GM19099 (cell line): ENCODE results near the gene TSEN54.

ENCODE experiments used
- POLR2A ChIP-seq: IDR thresholded peaks from 3 replicates; pipeline ENCODE4 v1.6.1; 2011; ENCODE audit warnings: low read depth; ENCODE audit not compliant: insufficient read length; ENCODE audit errors: extremely low read depth

The TSEN54 gene

DNA sequence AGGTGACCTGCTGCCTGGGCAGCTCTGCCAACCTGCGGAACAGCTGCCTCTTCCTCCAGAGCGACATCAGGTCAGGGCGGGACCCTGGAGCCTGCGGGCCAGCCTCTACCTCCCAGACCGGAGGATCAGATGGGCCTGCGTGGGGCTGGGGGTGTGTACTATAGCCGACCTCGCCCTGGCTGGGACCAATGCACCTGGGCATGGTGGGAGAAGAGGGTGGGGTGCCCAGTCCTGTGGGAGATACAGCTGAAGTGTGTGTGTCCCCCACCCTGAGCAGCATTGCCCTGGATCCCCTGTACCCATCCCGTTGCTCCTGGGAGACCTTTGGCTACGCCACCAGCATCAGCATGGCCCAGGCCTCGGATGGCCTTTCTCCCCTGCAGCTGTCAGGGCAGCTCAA, 20.3 kb upstream of the TSEN54 start:
- no peak for TF ChIP-seq POLR2A

DNA sequence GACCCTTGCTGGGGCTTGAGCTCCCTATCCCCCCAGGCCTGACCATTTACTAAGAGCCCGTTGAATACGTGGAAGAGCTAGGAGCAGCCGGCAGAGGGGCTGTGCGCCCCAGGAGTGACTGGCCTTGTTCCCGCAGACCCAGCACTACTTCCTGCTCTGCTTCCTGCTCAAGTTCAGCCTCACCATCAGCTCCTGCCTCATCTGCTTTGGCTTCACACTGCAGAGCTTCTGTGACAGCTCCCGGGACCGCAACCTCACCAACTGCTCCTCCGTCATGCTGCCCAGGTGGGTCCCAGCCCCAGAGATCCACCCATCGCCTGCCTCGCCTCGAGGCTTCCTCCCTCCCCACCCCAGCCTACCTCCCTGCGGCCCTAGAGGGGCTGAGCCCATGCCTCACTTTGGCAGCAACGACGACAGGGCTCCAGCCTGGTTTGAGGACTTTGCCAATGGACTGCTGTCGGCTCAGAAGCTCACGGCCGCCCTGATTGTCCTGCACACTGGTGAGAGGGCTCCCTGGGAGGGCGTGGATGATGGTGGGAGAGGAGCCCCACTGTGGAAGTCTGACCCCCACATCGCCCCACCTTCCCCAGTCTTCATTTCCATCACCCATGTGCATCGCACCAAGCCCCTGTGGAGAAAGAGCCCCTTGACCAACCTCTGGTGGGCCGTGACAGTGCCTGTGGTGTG, 18.1 kb upstream of the TSEN54 start:
- no peak for TF ChIP-seq POLR2A

DNA sequence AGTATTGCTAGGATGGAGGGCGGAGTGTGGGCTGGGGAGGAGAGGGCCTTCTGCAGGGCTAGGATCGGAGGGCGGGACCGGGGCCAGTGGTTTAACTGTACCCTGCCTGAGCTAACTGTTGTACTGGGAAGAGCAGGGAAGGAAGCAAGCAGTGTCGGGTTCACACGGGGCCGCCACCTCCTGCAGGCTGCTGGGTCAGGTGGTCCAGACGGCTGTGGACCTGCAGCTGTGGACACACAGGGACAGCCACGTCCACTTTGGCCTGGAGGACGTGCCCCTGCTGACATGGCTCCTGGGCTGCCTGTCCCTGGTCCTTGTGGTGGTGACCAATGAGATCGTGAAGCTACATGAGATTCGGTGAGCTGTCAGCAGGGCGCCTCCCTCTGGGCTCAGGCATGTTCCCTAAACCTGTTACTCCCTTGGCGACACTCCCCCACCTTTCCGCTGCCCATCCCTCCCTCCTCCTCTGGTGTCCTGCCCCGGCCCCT, 17.6 kb upstream of the TSEN54 start:
- TF ChIP-seq POLR2A: no peak

DNA sequence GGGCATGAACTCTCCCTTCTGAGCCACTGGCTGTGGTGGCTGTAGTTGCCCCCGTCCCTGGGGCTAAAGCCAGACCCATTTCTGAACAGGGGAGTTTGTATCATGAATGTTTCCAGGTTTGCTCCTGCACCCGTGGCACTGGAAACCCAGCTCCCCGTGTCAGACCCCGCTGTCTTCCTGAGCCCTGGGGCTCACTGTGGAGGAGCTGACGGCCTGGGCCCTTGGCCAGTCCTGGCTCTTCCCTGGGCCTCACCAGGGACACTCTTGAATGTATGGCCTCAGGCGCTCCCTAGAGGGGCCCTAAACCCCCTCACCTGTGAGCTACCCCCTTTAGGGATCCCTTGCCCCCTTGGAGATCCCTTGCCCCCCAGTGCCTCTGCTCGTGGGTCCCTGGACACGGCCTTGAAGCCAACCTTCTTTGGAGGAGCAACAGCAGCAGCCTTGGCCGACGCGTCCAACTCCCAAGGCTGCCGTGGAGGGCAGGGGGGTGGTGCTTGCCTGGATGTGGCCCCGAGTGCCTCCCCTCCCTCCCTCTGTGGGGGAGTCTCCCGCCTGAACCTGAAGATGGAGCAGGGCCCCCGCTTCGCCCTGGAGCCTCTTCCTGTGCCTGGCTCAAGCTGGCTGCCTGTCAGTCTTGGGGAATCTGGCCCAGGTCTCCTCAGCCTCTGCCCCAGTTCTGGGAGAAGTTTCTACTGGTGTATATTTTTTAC, 16.9 kb upstream of the TSEN54 start:
- TF ChIP-seq POLR2A: no peak

DNA sequence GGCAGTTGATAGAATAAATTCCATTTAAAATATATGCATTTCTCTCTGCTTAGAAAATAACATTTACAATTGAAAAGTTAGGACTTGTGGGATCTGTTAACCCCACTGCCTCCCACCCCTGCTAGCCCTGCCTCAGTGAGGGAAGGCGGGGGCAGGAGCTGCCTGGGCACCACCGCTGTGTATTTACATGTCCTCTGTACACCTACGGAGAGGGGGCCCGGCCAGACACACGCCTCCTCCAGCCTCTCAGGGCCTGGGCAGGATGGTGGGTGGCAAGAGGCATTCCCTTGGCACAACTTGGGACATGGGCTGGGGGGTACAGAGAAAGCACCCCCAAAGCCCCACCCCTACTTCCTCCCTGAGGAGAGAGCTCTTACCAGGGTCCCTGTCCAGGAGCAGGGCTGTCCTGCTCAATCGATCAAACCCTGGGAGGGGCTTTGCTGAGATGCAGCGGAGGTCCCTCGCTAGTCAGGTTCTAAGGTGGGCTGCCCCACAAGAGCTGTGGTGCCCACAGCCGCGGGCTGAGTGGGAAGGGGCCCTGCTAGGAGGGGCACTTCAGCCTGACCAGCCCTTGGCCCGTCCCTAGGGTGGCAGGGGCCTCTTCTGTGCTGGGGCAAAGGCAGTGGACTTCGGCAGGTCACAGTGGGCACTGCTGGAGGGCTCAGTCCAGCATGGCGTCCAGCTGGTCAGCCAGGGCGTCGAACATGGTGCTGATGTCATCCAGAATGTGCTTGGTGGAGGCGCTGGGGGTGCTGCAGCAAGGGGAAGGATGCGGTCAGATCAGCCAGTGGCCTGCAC, 15.7 kb upstream of the TSEN54 start:
- TF ChIP-seq POLR2A: no peak

DNA sequence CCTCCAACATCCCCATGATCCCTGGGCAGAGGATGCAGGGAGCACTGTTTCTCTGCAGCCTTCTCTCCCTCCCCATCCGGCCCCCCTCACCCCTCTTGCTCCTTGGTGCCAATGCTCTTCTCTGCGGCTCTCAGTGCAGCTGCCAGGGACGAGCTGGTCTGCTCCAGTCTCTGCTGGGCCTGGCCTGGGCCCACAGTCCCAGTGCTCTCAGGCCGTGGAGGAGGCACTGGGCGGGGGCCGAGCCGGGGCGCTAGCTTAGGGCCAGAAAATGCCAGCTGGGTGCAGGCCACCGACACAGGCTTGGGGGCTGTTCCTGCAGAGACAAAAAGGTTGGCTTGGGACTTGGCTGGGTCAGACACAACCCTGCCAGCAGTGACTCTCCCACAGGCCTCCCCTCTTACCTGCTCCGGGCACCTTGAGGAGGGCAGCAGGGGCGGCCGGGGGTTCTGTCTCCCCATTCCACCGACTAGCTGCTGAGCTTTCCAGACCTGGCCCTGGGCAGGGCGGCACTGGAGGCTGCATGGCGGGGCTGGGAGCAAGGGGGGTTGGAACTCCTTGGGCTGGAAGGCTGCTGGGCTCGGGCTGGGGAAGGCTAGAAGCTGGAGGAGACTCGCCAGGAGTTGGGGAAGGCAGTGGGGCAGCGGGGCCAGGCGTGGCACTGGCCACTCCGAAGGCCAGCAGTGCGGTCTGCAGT, 14.8 kb upstream of the TSEN54 start:
- no peak for TF ChIP-seq POLR2A

DNA sequence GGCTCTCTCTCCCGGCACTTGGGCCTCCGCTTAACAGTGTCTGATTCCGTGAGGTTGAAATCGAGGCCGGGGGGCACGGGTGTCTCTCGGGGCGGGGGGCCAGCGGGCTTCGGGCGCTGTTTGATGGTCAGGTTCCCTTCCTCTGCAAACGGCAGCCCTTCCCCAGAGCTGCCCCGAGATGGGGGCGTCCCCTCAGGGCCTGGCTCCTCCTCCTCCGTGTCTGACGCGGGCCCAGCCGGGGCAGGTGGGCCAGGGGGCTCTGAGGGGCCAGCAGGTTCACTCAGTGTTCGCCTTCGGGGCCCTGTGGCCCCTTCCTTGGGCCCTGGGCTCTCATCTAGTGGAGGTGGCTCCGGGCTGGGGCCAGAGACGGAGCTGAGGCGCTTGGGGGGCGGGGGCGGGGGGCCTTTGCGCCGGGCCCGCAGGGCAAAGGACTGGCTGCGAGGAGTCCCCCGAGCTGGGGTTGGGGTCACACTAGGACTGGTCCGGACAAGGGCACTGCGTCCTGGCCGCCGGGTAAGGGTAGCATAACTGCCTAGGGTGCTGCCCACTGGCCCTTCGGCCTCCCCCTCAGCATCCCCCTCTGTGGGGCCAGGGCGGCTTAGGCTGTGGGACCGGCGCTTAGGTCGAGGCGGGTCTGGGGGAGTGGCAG, 14.1 kb upstream of the TSEN54 start:
- TF ChIP-seq POLR2A: no peak

DNA sequence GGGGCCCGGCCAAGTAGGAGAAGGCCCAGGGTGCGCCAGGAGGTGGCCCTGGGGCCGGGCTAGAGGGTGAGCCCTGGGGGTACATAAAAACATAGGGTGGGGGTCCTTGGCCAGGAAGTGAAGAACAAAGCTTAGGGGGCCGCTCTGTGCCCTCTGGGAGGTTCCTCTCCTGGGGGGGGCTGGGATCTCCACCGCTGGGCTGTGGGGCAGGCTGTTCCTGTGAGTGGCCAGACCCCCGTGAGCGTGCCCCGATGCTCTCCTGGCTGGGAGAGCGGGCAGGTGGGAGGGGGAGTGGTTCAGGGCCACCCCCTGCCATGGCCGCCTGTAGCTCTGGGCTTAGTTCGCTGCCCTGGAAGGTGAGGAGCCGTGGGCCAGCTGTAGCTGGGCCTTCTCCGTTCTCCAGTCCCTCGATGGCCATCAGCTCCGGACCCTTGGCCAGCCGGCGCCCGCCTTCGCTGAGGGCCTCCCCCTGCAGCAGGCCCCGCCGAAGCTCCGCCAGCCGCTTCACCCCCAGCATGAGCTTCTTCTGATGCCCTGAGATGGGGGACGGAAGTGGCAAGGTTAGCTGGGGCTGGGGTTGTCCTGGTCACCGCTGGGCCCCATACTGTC, 13.5 kb upstream of the TSEN54 start:
- TF ChIP-seq POLR2A: no peak

DNA sequence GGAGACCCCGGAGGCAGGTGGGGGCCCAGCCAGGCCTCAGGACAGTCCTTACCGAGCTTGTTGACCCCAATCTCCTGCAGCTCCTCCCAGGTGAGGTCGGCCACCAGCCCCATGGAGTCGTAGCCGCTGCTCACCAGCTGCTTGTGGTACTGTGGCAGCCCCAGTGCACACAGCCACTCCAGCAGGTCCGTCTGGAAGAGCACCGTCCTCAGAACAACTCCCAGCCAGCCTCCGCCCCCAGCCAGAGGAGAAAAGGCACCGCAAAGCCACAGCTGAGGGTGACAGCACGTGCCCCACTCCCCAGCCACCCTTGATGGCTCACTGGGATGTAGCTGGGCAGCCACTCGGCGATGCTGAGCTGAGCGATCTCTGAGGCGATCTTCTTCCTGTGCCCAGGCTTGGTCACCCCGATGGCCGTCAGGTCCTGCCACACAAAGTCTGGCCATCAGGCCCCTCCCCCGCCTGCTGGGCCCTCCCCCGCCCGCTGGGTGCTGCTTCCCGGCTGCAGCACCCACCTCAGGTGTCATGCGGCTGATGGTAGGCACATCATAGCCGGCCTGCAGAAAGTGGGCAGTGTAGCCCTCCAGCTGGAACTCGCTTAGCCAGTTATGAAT, 12.9 kb upstream of the TSEN54 start:
- TF ChIP-seq POLR2A: no peak

DNA sequence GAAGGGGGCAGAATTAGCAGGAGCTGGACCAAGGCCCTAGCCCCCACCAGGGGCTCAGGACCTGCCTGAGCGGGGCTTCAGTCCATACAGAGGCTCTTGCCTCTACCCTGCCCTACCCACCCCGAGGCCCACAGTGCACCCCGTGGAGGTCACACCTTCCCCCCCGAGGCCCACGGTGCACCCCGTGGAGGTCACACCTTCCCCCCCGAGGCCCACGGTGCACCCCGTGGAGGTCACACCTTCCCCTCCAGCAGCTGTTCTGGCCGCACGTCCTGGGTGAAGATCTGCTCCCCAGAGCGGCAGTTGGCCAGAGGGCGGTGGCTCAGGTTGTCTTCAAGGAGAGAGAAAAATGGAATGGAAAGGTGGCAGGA, 12.4 kb upstream of the TSEN54 start:
- TF ChIP-seq POLR2A: no peak

DNA sequence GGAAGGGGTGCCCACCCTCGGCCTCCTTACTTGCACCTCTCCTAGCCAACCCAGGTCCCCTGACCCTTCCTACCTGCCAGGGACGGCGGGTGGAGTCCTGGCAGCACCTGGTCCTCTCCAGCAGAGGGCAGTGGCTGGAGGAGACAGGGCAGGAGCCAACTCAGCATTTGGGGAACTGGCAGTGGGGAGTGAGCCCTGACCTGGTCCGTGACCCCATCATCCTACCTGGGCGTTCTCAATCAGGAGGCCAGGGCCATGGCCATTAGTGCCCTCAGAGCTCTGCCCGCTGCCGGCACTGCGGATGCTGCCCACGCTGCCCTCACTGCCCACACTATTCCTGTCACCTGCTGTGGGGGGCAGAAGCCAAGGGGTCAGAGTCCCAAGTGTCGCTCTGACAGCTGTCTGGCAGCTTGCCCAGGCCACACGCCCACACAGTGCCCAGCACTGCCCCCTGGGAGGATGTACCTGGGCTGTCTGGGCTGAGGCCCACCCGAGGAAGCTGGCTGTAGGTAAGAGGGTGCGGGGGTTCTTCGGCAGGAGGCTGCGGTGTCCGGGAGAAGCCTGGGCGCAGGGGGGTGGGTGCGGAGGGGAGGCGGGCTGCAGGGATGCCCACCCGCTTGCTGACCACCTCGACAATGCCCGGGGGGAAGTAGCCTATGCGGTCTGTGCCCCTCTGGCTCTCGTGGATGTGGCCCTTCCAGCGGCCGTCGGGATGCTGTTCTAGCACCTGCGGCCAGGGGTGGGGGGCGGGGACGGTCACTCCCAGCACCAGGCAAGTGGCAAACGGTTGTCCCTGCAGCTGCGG, 11.8 kb upstream of the TSEN54 start:
- TF ChIP-seq POLR2A: no peak

DNA sequence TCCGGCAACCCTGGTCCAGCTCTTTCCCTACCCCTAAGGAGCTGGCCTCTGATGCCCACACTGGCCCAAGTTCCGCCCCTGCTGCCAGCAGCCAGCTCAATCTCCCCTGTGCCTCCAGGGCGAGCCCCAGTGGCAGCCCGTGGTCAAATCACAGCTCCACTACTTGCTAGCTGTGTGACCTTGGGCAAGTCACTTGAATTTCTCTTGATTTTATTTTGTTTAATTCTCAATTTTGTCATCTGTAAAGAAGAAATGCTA, 11.2 kb upstream of the TSEN54 start:
- no peak for TF ChIP-seq POLR2A

DNA sequence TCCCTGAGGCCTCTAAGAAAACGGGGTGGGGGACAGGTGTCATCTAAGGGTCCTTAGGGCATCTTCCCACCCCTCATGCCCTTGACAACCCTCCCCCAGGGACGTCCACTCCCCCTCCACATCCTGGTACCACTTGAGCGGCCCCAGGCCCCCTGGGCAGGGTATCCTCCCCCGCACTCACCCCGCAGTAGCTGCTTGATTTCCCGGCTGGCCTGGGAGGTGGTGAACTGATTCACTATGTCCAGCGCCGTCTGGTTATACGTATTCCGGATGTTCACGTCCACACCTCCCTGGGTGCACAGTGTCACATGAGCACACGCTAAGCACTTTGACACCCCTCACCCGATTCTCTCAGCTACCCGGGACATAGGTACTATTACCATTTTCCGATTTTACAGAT, 10.7 kb upstream of the TSEN54 start:
- TF ChIP-seq POLR2A: no peak

DNA sequence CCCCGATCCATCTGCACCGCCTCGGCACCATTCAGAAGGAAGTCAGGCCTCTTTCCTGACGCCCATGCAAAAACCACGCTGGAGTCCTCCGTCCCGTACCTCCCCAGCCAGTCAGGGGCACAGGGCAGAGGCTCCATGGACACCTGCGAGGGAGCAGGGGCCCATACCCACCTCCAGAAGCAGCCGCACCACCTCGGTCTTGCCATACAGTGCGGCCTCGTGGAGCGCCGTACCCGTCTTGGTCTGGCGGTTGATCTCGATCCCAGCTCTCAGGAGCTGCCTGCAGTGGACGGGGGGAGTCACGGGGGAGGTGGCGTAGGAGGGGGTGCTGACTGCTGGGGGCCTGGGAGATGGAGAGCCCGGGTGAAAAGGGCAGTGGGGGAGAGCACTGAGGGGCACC, 10.2 kb upstream of the TSEN54 start:
- no peak for TF ChIP-seq POLR2A

DNA sequence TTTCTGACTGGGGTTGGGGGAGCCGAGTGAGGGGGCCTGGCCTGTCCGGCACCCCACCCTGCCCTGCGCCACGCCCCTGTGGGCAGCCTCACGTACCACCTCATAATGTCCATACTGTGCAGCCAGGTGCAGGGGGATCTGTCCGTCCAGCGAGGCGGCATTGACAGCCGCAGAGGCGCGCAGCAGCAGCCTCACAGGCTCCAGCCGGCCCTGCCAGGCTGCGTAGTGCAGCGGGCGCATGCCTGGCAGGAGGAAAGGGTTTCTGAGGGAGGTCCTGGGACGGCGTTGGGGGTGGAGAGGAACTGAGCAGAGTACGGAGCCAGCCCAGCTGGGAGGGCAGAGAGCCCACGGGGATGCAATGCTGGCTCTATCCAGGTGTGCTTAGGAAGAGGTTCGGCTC, 9.4 kb upstream of the TSEN54 start:
- no peak for TF ChIP-seq POLR2A
